GM12864 (cell line): ENCODE measurements around the gene PAN2.
"Not testable (repeated sequence)": the region's sequence is repeated elsewhere in the genome, so short reads cannot be mapped to it uniquely, and the experiment has no call there.

Experiments used
- DNase-seq: peaks from one replicate; pipeline ENCODE4 v3.0.0-alpha.2; 2011; ENCODE audit warnings: low read depth
- H3K4me3 ChIP-seq: 2 replicates; pipeline ENCODE4 v1.5.1; 2011; ENCODE audit warnings: mild to moderate bottlenecking, low read depth, low read length, control low read depth
- CTCF ChIP-seq: IDR thresholded peaks from 2 replicates; pipeline ENCODE4 v1.5.1; 2011; ENCODE audit warnings: low read depth, mild to moderate bottlenecking, moderate library complexity, low read length, control low read depth, inconsistent platforms; ENCODE audit errors: missing control alignments

PAN2 gene

GRCh38 chr12:56282030-56282429, 51.8 kb downstream of the PAN2 start:
- no peak overlapping the region for H3K4me3 ChIP-seq
- no peak for TF ChIP-seq CTCF

GRCh38 chr12:56280849-56281248, 53.0 kb downstream of the PAN2 start:
- H3K4me3 ChIP-seq, result no peak overlapping the region
- DNase-seq, result no peak
- no peak for TF ChIP-seq CTCF

More at GRCh38 chr12:56282030-56282429, 51.8 kb downstream of the PAN2 start:
- DNase-seq, result no peak

GRCh38 chr12:56278905-56279304, 54.9 kb downstream of the PAN2 start:
- no peak for TF ChIP-seq CTCF
- no peak overlapping the region for H3K4me3 ChIP-seq
- DNase-seq, result no peak

GRCh38 chr12:56274299-56274698, 59.5 kb downstream of the PAN2 start:
- DNase-seq, result no peak
- no peak for TF ChIP-seq CTCF

GRCh38 chr12:56272468-56272867, 61.3 kb downstream of the PAN2 start:
- H3K4me3 ChIP-seq, DNase-seq: not testable (repeated sequence)

More at GRCh38 chr12:56274299-56274698, 59.5 kb downstream of the PAN2 start:
- H3K4me3 ChIP-seq, result no peak overlapping the region

GRCh38 chr12:56271031-56271430, 62.8 kb downstream of the PAN2 start:
- DNase-seq, result no peak
- TF ChIP-seq CTCF, result peak; percentile 50
- H3K4me3 ChIP-seq, result no peak overlapping the region

GRCh38 chr12:56267443-56268071, 66.2 kb downstream of the PAN2 start:
- DNase-seq, result no peak
- H3K4me3 ChIP-seq, result peak overlapping the region; percentile 66
- no peak for TF ChIP-seq CTCF
